ENCODE results near the gene GHDC. TPM values are rescaled to one million over a fixed set of nuclear protein-coding genes. Genes with fewer than 3 reads are reported as not detected.

The GHDC gene
- total and polyA plus RNA-seq, 10 donors = 22.0 to 122 (median 39.6) TPM

DNA sequence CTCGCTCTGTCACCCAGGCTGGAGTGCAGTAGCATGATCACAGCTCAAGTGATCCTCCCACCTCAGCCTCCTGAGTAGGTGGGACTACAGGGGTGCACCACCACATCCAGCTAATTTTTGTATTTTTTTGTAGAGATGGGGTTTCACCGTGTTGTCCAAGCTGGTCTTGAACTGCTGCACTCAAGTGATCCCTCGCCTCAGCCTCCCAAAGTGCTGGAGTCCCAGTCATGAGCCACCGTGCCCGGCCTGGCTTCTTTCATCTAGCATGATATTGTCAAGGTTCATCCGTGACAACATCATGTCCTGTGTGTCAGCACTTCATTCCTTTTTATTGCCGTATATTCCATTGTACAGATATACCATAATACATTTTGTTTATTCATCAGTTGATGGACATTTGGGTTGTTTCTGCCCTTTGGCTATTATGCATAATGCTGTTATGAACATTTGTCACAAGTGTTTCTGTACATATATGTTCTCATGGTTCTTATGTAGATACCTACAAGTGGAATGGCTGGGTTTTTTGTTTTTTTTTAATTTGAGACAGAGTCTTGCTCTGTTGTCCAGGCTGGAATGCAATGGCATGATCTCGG lies 3.4 kb upstream of the GHDC start:
- intact Hi-C loops (cut with DNase I; ENCODE audit: low total_unique reads) = no loop called here
- Histone ChIP-seq H3K4me1 (peaks cover 24 to 56% (median 38%) of the 10 kb centered on the region in 6 donors), H3K27me3 (replicated peaks in 1 of 7) (no peaks in the 10 kb centered on the region), H3K4me3 (no peak overlapping the region), H3K36me3 (peaks cover 0 to 37% (median 24%) of the 10 kb centered on the region in 6 donors), H3K27ac (peak overlapping the region in 1 of 8 donors; percentile 82), H3K9me3 (no peaks in the 10 kb centered on the region)
- no peak for DNase-seq
- WGBS, 5 donors = 92 to 98% (median 96%) methylated on average over 8 of the region's 8 CpGs
- TF ChIP-seq, protein P1, sequence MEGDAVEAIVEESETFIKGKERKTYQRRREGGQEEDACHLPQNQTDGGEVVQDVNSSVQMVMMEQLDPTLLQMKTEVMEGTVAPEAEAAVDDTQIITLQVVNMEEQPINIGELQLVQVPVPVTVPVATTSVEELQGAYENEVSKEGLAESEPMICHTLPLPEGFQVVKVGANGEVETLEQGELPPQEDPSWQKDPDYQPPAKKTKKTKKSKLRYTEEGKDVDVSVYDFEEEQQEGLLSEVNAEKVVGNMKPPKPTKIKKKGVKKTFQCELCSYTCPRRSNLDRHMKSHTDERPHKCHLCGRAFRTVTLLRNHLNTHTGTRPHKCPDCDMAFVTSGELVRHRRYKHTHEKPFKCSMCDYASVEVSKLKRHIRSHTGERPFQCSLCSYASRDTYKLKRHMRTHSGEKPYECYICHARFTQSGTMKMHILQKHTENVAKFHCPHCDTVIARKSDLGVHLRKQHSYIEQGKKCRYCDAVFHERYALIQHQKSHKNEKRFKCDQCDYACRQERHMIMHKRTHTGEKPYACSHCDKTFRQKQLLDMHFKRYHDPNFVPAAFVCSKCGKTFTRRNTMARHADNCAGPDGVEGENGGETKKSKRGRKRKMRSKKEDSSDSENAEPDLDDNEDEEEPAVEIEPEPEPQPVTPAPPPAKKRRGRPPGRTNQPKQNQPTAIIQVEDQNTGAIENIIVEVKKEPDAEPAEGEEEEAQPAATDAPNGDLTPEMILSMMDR (IDR thresholded peaks at IDR 0.05 in 8 of 11, conservative IDR thresholded peaks at IDR 0.05 in 3 of 11) = no peak
- TF ChIP-seq POLR2A (IDR thresholded peaks at IDR 0.05) (no peak), POLR2AphosphoS5 (IDR thresholded peaks at IDR 0.05) (no peak)

- no peaks in the 10 kb centered on the region for H3K27me3 ChIP-seq (replicated peaks in 1 of 7)
- H3K4me3 ChIP-seq = peak overlapping the region; percentile 60 to 84 (median 71)
- peaks cover 0 to 36% (median 8%) of the 10 kb centered on the region in 6 donors for H3K36me3 ChIP-seq
- 45 to 73% (median 64%) methylated on average over 7 to 12 of the region's 12 CpGs for WGBS, 5 donors
- DNase-seq = peak; percentile 79
- peak in 1 of 3 donors; percentile 29 for TF ChIP-seq POLR2AphosphoS5 (IDR thresholded peaks at IDR 0.05)
- no peak for TF ChIP-seq POLR2A (IDR thresholded peaks at IDR 0.05)
- TF ChIP-seq, protein P1 (IDR thresholded peaks at IDR 0.05 in 8 of 11, conservative IDR thresholded peaks at IDR 0.05 in 3 of 11) = no peak
- intact Hi-C loops (cut with DNase I; ENCODE audit: low total_unique reads) = no loop called here
- peak overlapping the region in 7 of 8 donors; percentile 84 to 94 (median 88) for H3K27ac ChIP-seq
- H3K9me3 ChIP-seq = no peaks in the 10 kb centered on the region
- H3K4me1 ChIP-seq = peaks cover 23 to 64% (median 44%) of the 10 kb centered on the region in 6 donors
Observed at GRCh38 chr17:42193216-42193968, 902 bp downstream of the GHDC start.

DNA sequence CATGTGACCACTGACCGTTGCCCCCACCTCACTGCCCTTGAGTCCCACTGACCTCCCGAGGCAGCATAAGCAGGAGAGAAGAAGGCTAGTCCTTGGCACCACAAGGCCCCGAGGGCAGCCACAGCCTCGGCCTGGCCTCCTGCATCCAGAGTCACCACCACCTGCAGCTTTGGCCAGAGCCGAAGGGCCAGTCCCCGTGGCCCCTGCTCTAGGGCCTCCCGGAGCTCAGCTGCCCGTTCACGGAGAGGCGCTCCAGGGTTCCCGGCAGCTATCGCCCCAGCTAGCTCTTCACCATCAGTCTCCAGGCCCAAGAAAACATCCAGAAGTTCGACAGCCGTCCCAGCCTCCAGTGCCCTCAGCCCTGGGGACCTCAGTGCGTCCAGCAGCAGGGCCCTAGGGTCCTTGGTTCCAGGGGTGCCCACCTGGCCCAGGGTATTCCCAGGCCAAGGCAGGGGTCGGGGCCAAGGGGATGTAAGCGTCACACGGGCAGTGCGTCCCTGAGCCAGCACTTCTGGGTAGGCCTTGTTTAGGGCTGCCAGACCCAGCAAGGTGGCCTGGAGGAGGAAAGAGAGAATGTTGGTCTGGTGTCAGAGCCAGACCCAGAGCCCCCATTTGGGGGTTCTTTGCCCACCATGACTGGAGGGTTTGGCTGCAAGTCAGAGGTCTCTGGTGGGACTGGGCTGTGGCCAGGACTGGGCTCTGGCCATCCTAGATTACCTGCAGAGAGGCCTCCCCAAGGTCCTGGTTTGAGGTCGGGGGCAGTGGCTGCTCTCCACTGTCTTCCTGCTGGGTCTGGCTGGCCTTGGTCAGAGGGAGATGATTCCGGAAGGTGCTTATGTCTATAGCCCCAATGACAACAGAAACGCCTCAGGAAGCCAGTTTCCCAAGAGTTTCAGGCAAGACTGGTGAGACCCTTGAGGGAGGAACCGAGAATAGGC lies 1.8 kb downstream of the GHDC start:
- Histone ChIP-seq H3K36me3 (peaks cover 0 to 36% (median 8%) of the 10 kb centered on the region in 6 donors), H3K4me1 (peaks cover 23 to 67% (median 44%) of the 10 kb centered on the region in 6 donors), H3K27ac (peak overlapping the region in 4 of 8 donors; percentile 88 to 94 (median 94)), H3K4me3 (peak overlapping the region in 3 of 8 donors; percentile 60 to 84 (median 73)), H3K9me3 (no peaks in the 10 kb centered on the region), H3K27me3 (replicated peaks in 1 of 7) (no peaks in the 10 kb centered on the region)
- peak; percentile 77 for DNase-seq
- 78 to 90% (median 86%) methylated on average over 15 to 23 of the region's 23 CpGs for WGBS, 5 donors
- TF ChIP-seq POLR2A (IDR thresholded peaks at IDR 0.05) (no peak), POLR2AphosphoS5 (IDR thresholded peaks at IDR 0.05) (peak in 1 of 3 donors; percentile 23)
- intact Hi-C loops (cut with DNase I; ENCODE audit: low total_unique reads) = no loop called here

DNA sequence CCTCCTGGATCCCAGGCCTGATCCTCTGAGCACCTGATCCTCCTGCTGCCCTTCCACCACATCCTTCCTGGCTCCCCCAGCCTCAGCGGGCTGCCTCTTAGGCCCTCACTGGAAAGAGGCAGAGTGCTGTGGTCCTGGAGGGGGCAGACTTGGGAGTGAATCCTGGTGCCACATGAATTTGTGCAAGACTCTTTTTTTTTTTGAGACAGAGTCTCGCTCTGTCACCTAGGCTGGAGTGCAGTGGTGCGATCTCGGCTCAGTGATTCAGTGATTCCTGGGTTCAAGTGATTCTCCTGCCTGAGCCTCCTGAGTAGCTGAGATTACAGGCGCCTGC lies 3.1 kb downstream of the GHDC start:
- Histone ChIP-seq H3K27ac (no peak overlapping the region), H3K4me3 (no peak overlapping the region), H3K36me3 (peaks cover 0 to 36% (median 8%) of the 10 kb centered on the region in 6 donors), H3K4me1 (peaks cover 23 to 71% (median 44%) of the 10 kb centered on the region in 6 donors), H3K9me3 (no peaks in the 10 kb centered on the region), H3K27me3 (replicated peaks in 1 of 7) (no peaks in the 10 kb centered on the region)
- intact Hi-C loops (cut with DNase I; ENCODE audit: low total_unique reads) = no loop called here
- no peak for DNase-seq
- no peak for TF ChIP-seq POLR2A (IDR thresholded peaks at IDR 0.05)
- TF ChIP-seq, protein P1 (IDR thresholded peaks at IDR 0.05 in 8 of 11, conservative IDR thresholded peaks at IDR 0.05 in 3 of 11) = no peak
- TF ChIP-seq POLR2AphosphoS5 (IDR thresholded peaks at IDR 0.05) = no peak
- WGBS, 5 donors = 92 to 99% (median 96%) methylated on average over 5 of the region's 5 CpGs
